ENCODE measurements around the gene RAE1.

The RAE1 gene

GRCh38 chr20:57396212-57396983, 45.3 kb downstream of the RAE1 start:
- Histone ChIP-seq H3K27me3 (replicated peaks) (no peaks in the 10 kb centered on the region), H3K36me3 (replicated peaks) (no peaks in the 10 kb centered on the region), H3K4me3 (ENCODE audit: low read depth, low read length) (no peak overlapping the region), H3K27ac (no peak overlapping the region)
- in situ Hi-C loops (cut with HindIII; ENCODE audit: low pct_ligation_motif_present, low sequenced_read_pairs): no loop called here
- TF ChIP-seq CTCF (IDR thresholded peaks at IDR 0.05; ENCODE audit: low read depth, low read length, missing control alignments): no peak
- no peak for DNase-seq

- TF ChIP-seq CTCF (IDR thresholded peaks at IDR 0.05; ENCODE audit: low read depth, low read length, missing control alignments): no peak
- H3K4me3 ChIP-seq (ENCODE audit: low read depth, low read length): no peak overlapping the region
- no peak overlapping the region for H3K27ac ChIP-seq
- H3K27me3 ChIP-seq (replicated peaks): no peaks in the 10 kb centered on the region
- in situ Hi-C loops (cut with HindIII; ENCODE audit: low pct_ligation_motif_present, low sequenced_read_pairs): no loop called here
- no peaks in the 10 kb centered on the region for H3K36me3 ChIP-seq (replicated peaks)
- no peak for DNase-seq
These were observed 46.1 kb downstream of the RAE1 start for GRCh38 chr20:57396984-57397692.

- Histone ChIP-seq H3K4me3 (ENCODE audit: low read depth, low read length) (no peak overlapping the region), H3K27ac (no peak overlapping the region), H3K27me3 (replicated peaks) (no peaks in the 10 kb centered on the region), H3K36me3 (replicated peaks) (no peaks in the 10 kb centered on the region)
- DNase-seq: no peak
- in situ Hi-C loops (cut with HindIII; ENCODE audit: low pct_ligation_motif_present, low sequenced_read_pairs): no loop called here
- TF ChIP-seq CTCF (IDR thresholded peaks at IDR 0.05; ENCODE audit: low read depth, low read length, missing control alignments): no peak
These were observed 46.6 kb downstream of the RAE1 start for GRCh38 chr20:57397693-57398108.

- Histone ChIP-seq H3K36me3 (replicated peaks) (no peaks in the 10 kb centered on the region), H3K4me3 (ENCODE audit: low read depth, low read length) (no peak overlapping the region)
- no peak for TF ChIP-seq CTCF (IDR thresholded peaks at IDR 0.05; ENCODE audit: low read depth, low read length, missing control alignments)
These were observed 47.3 kb downstream of the RAE1 start for GRCh38 chr20:57398231-57398821.

GRCh38 chr20:57398901-57399535, 48.0 kb downstream of the RAE1 start:
- no peak for TF ChIP-seq CTCF (IDR thresholded peaks at IDR 0.05; ENCODE audit: low read depth, low read length, missing control alignments)
- no peak for DNase-seq
- Histone ChIP-seq H3K36me3 (replicated peaks) (no peaks in the 10 kb centered on the region), H3K27ac (no peak overlapping the region), H3K4me3 (ENCODE audit: low read depth, low read length) (no peak overlapping the region), H3K27me3 (replicated peaks) (no peaks in the 10 kb centered on the region)
- in situ Hi-C loops (cut with HindIII; ENCODE audit: low pct_ligation_motif_present, low sequenced_read_pairs): no loop called here

More at GRCh38 chr20:57398231-57398821, 47.3 kb downstream of the RAE1 start:
- DNase-seq: no peak
- in situ Hi-C loops (cut with HindIII; ENCODE audit: low pct_ligation_motif_present, low sequenced_read_pairs): no loop called here
- Histone ChIP-seq H3K27ac (no peak overlapping the region), H3K27me3 (replicated peaks) (no peaks in the 10 kb centered on the region)
